HEK293T (cell line): ENCODE measurements around the gene CHTF8.

ENCODE experiments used
- L3MBTL2 ChIP-seq: fragments of 450-650 bp; conservative IDR thresholded peaks from 2 replicates; pipeline ENCODE4 v1.6.1; 2016; ENCODE audit warnings: mild to moderate bottlenecking
- NFRKB ChIP-seq: fragments of 450-650 bp; IDR thresholded peaks from 2 replicates; pipeline ENCODE4 v1.6.1; 2016; ENCODE audit warnings: mild to moderate bottlenecking, moderate library complexity
- SP1 ChIP-seq: fragments of 450-650 bp; IDR thresholded peaks from 2 replicates; pipeline ENCODE4 v1.6.1; 2017
- TARDBP ChIP-seq: fragments of 450-650 bp; IDR thresholded peaks from 2 replicates; pipeline ENCODE4 v1.6.1; 2016

DNA sequence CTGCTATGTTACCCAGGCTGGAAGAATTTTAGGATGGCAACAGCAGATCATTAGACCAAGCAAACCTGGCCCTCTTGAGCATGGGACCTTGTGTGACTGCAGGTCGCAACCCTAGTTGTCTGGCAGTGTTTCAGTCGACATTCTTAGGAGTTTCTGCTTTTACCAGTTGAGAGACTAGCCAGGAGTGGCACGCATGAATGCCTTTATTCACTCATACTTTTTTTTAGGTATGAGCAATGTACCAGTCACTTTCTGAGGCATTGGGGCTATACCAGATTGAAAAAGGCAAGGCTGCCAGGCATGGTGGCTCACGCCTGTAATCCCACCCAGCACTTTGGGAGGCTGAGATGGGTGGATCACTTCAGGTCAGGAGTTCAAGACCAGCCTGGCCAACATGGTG is 55.1 kb downstream of the CHTF8 start:
- TF ChIP-seq SP1 (no peak), TARDBP (no peak), L3MBTL2 (no peak), NFRKB (no peak)
